Activated CD4-positive, alpha-beta T cell treated with anti-CD3 and anti-CD28 coated beads, Interleukin-2, amount 10 ng/mL, durations not matched to agents 7 days and 5 days (primary cell): Measurements from ENCODE around the gene PTGIS. TPM values are rescaled to one million over a fixed set of nuclear protein-coding genes. Genes with fewer than 3 reads are reported as not detected.
"Not testable (repeated sequence)": the region's sequence is repeated elsewhere in the genome, so short reads cannot be mapped to it uniquely, and the experiment has no call there.

Experiments used
- CTCF ChIA-PET: fragments of 350-600 bp; sonication (Branson Sonifier 250); formaldehyde crosslinking; loops from one replicate; lab custom pipeline; 2021; ENCODE audit warnings: antibody characterized with exemption; lab: Charles Lee
- POLR2A ChIA-PET: fragments of 350-600 bp; sonication (Branson Sonifier 250); formaldehyde crosslinking; loops from one replicate; lab custom pipeline; 2021; ENCODE audit warnings: antibody characterized with exemption; lab: Charles Lee
- DNase-seq: peaks from one replicate; pipeline ENCODE4 v3.0.0-alpha.2; 2020
- H3K27ac Mint-ChIP-seq: one replicate; pipeline ENCODE4 v1.8.0; 2021; ENCODE audit warnings: mild to moderate bottlenecking, moderate library complexity, mixed read lengths
- H3K27me3 Mint-ChIP-seq: one replicate; pipeline ENCODE4 v1.8.0; 2021; ENCODE audit warnings: mixed read lengths
- H3K36me3 Mint-ChIP-seq: one replicate; pipeline ENCODE4 v1.8.0; 2021; ENCODE audit warnings: low read depth, mixed read lengths
- H3K4me1 Mint-ChIP-seq: one replicate; pipeline ENCODE4 v1.8.0; 2021; ENCODE audit warnings: mixed read lengths
- H3K4me3 Mint-ChIP-seq: one replicate; pipeline ENCODE4 v1.8.0; 2021; ENCODE audit warnings: mild to moderate bottlenecking, moderate library complexity, mixed read lengths
- H3K9me3 Mint-ChIP-seq: one replicate; pipeline ENCODE4 v1.8.0; 2021; ENCODE audit warnings: mixed read lengths
- total RNA-seq, 2 experiments: library from RNA; stranded (reverse); gene quantifications; one replicate each; pipeline ENCODE4 v1.2.3, GENCODE V29; 2021

The PTGIS gene
- total RNA-seq, result under 1 TPM; 0.40 to 0.62 TPM

DNA sequence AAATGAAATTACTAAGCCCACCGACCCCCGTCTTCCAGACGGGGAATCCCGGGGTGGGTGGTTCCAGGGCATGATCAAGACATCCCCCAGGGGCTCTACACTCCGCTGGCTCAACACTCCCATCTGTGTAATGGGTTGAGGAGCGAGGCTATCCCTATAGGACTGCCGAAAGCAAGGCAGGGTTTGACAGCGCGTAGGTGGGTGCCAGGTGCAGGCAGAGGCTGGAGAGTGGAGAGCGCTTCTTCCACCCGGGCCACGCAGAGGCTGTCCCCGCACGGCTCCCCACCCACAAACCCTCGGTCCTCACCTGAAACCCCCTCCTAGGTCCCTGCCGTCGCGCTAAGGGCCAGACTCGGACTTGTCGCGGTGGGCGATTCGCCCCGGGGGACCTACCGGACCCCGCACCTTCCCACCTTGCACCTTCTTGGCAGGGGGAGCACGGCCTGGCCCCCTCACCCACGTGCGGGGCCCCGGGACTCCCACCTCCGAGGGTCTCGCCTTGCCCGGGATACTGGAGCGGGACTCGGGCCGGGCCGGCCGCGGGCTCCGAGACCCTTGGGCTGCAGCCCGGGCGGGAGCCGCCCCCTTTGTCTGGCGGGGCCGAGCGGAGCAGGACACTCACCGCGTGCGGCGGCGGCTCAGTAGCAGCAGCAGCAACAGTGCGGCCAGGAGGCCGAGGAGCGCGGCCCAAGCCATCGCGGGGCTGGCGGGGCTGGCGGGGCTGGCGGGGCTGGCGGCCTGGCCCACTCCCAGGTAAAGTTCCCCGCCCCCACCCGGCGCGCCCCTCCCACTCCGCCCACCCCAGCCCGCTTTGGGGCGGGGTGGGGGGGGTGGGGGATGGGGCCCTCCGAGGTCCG lies at the start of gene PTGIS:
TSS of gene PTGIS (minus strand) at position 717 of the 857 bp plus-strand sequence. CDS start at position 696, 21 bp downstream.
- ChIA-PET CTCF (interaction anchor here (1.1 to 3.3 kb wide), 2 partner anchors 14 to 25 kb away, joined by 3 to 11 read pairs; no protein-coding TSS in a partner anchor), POLR2A (no interaction called here)
- Mint-ChIP-seq H3K4me1 (peaks cover 20% of the 10 kb centered on the region), H3K9me3 (no peaks in the 10 kb centered on the region), H3K4me3 (no peak within 1 kb of the TSS), H3K36me3 (no peaks in the 10 kb centered on the region), H3K27me3 (peaks cover 59% of the 10 kb centered on the region), H3K27ac (no peak within 1 kb of the TSS)
- no peak for DNase-seq

- POLR2A ChIA-PET, H3K4me3 Mint-ChIP-seq, H3K36me3 Mint-ChIP-seq, DNase-seq, H3K9me3 Mint-ChIP-seq, H3K4me1 Mint-ChIP-seq, H3K27me3 Mint-ChIP-seq, H3K27ac Mint-ChIP-seq: not testable (repeated sequence)
- CTCF ChIA-PET, result interaction anchor here (1.0 kb wide), 1 partner anchor 271 kb away, joined by 3 read pairs; no protein-coding TSS in a partner anchor
Measured at GRCh38 chr20:49617394-49617793, 49.5 kb upstream of the PTGIS start.

GRCh38 chr20:49616154-49617007 lies 48.4 kb upstream of the PTGIS start:
- peak overlapping the region; percentile 63 for H3K27ac Mint-ChIP-seq
- H3K27me3 Mint-ChIP-seq, result peaks cover 2% of the 10 kb centered on the region
- H3K4me1 Mint-ChIP-seq, result peaks cover 2% of the 10 kb centered on the region
- ChIA-PET POLR2A (interaction anchor here (0.6 kb wide), 1 partner anchor 217 kb away, joined by 3 read pairs; no protein-coding TSS in a partner anchor), CTCF (interaction anchor here (1.5 to 1.9 kb wide), 2 partner anchors 74 to 270 kb away, joined by 4 to 5 read pairs; no protein-coding TSS in a partner anchor)
- no peak overlapping the region for H3K4me3 Mint-ChIP-seq
- no peaks in the 10 kb centered on the region for H3K36me3 Mint-ChIP-seq
- H3K9me3 Mint-ChIP-seq, result no peaks in the 10 kb centered on the region
- no peak for DNase-seq

DNA sequence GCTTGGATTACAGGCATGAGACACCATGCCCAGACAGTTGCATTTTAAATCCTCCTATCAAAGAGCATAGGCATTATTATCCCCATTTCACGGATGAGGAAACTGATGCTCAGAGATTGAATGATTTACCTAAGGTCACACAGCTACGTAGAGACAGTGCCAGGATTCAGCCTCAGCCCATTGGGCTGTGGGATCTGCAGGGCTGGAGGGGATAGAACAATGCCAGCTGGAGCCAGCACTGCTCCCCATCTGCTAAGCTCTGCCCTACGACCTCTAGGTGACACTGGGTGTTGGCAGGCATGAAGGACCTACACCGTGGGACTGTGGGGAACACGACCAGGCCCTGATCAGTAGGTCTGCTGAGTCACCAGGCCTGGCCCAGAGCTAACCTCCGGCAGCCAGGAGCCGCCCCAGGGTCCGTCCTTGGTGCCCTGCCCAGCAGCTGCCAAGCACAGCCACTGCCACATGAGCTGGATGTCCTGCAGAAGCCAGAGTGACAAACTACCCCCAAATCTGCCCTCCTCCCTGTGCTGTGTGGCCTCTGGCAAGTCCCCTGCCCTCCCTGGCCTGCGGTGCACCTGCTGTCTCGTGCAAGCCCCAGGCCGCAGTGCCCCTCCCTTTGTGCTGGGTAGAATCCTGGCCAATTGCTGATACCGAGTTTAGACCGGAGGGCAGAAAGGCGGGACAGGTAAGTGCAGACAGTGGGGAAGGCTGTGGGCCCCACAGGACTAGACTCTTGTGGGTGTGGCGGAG lies 47.6 kb upstream of the PTGIS start:
- ChIA-PET POLR2A (interaction anchor here (0.6 kb wide), 1 partner anchor 217 kb away, joined by 3 read pairs; no protein-coding TSS in a partner anchor), CTCF (interaction anchor here (1.5 to 1.9 kb wide), 2 partner anchors 74 to 271 kb away, joined by 4 to 5 read pairs; no protein-coding TSS in a partner anchor)
- DNase-seq, result no peak
- H3K27me3 Mint-ChIP-seq, result no peaks in the 10 kb centered on the region
- H3K9me3 Mint-ChIP-seq, result no peaks in the 10 kb centered on the region
- H3K4me1 Mint-ChIP-seq, result peaks cover 7% of the 10 kb centered on the region
- no peak overlapping the region for H3K4me3 Mint-ChIP-seq
- no peaks in the 10 kb centered on the region for H3K36me3 Mint-ChIP-seq
- H3K27ac Mint-ChIP-seq, result no peak overlapping the region

DNA sequence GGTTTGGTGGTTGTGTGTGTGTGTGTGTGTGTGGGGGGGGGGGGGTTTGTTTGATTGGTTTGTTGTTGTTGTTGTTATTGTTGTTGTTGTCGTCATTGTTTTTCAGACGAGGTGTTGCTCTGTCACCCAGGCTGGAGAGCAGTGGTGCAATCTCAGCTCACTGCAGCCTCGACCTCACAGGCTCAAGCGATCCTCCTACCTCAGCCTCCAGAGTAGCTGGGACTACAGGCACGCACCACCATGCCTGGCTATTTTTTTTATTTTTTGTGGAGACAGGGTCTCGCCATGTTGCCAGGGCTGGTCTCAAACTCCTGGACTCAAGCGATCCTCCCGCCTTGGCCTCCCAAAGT lies 47.1 kb upstream of the PTGIS start:
- H3K27me3 Mint-ChIP-seq, H3K4me1 Mint-ChIP-seq, H3K27ac Mint-ChIP-seq, DNase-seq, H3K36me3 Mint-ChIP-seq, H3K4me3 Mint-ChIP-seq, POLR2A ChIA-PET, H3K9me3 Mint-ChIP-seq: not testable (repeated sequence)
- CTCF ChIA-PET, result interaction anchor here (1.5 to 1.9 kb wide), 2 partner anchors 73 to 272 kb away, joined by 4 to 5 read pairs; no protein-coding TSS in a partner anchor

DNA sequence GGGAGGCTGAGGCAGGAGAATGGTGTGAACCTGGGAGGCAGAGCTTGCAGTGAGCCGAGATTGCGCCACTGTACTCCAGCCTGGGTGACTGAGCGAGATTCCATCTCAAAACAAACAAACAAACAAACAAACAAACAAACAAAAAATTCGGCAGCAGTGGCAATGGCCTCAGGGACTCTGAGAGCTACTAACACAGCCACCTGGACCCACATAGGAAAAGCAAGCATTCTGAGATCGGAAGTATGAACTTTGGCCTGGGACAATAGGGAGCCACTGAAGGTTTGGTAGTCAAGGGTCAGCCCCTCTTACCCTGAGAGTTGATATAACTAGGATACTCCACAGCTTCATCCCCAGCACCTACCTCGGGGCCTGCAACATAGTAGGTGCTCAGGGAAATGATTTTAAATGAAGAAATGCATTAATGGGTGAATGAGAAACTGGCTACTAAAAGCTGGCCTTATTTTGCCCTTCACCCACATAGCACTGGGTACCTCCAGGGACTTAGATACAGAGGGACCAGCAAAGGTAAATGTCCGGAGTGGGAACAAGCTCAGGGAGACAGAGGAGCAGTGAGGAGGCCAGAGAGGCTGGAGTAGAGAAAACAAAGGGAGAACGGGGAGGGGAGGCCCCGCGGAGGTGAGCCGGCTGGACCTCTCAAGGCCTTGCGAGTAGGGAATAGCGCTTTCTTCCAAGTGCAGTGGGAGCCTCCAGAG lies 46.6 kb upstream of the PTGIS start:
- ChIA-PET POLR2A (no interaction called here), CTCF (interaction anchor here (0.7 to 1.9 kb wide), 4 partner anchors 12 to 272 kb away, joined by 3 to 5 read pairs (median 4); no protein-coding TSS in a partner anchor)
- H3K9me3 Mint-ChIP-seq, result no peaks in the 10 kb centered on the region
- no peak for DNase-seq
- H3K27me3 Mint-ChIP-seq, result no peaks in the 10 kb centered on the region
- no peak overlapping the region for H3K4me3 Mint-ChIP-seq
- peaks cover 9% of the 10 kb centered on the region for H3K4me1 Mint-ChIP-seq
- H3K27ac Mint-ChIP-seq, result no peak overlapping the region
- H3K36me3 Mint-ChIP-seq, result no peaks in the 10 kb centered on the region

- Mint-ChIP-seq H3K36me3 (peaks cover 7% of the 10 kb centered on the region), H3K9me3 (no peaks in the 10 kb centered on the region), H3K27ac (peak overlapping the region; percentile 25), H3K4me3 (no peak overlapping the region), H3K4me1 (peaks cover 25% of the 10 kb centered on the region), H3K27me3 (no peaks in the 10 kb centered on the region)
- DNase-seq, result no peak
- POLR2A ChIA-PET, result no interaction called here
- CTCF ChIA-PET, result interaction anchor here (0.7 to 7.6 kb wide), 12 partner anchors 14 to 307 kb away, joined by 3 to 128 read pairs (median 3); no protein-coding TSS in a partner anchor
Measured at GRCh38 chr20:49612127-49612738, 44.3 kb upstream of the PTGIS start.

DNA sequence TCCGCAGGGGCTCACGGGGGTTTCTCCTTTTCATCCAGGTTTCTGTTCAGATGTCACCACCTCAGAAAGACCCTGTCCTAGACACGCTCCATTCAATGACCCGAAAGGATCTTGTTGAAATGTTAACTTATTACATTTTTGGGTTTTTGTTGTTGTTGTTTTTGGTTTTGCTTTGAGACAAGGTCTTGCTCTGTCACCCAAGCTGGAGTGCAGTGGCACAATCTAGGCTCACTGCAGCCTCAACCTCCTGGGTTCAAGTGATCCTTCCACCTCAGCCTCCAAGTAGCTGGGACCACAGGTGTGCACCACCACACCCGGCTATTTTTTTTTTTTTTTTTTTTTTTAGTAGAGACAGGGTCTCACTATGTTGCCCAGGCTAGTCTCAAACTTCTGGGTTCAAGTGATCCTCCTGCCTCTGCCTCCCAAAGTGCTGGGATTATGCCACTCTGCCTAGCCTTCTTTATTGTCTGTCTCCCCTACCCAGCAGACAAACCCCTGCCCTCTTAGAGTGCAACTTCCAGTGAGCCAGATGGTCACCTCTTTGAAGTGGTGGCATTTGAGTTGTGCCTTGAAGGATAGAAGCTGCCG lies 43.7 kb upstream of the PTGIS start:
- H3K27me3 Mint-ChIP-seq, DNase-seq, H3K36me3 Mint-ChIP-seq, H3K9me3 Mint-ChIP-seq, POLR2A ChIA-PET: not testable (repeated sequence)
- CTCF ChIA-PET, result interaction anchor here (0.6 to 7.6 kb wide), 14 partner anchors 15 to 308 kb away, joined by 3 to 128 read pairs (median 3); no protein-coding TSS in a partner anchor
- H3K4me1 Mint-ChIP-seq, result peaks cover 25% of the 10 kb centered on the region
- peak overlapping the region; percentile 25 for H3K27ac Mint-ChIP-seq
- H3K4me3 Mint-ChIP-seq, result peak overlapping the region; percentile 13

DNA sequence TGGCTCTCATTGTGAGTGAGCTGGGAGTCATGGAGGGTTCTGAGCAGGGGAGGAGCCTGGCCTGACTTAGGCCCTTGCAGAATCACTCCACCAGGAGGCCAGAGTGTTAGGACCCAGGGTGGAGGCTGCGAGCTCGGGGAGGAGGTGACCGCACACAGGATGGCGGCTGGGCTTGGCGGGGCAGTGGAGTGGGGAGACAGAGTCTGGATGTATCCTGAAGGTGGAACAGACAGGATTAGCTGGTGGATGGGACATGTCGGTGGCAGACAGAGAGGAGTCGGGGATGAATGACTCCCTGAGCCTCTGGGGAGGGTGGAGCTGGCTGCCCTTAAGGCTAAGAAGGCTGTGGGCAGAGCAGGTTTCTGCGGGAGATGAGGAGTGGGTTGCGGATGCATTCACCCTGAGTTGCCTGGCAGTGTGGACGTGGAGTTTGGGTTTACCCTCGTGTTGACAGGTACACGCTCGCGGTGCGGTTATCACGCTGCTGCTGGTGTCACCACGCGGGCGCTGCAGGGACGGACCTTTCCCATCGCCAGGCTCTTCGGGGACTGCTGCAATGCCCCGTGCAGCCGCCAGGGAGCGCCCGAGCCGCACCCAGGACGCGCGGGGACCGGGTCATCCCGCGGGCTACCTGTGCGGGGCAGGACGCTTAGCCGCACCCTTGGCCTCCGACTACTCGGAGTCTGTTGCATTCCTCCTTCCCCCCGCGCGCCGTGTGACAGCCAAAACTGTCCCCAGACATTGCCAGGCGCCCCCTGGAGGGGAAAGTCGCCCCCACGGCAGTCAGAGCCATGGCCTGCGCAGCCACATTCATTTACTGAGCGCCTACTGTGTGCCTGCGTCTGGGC lies 43.0 kb upstream of the PTGIS start:
- peak overlapping the region; percentile 23 for H3K27ac Mint-ChIP-seq
- peak; percentile 75 for DNase-seq
- no peaks in the 10 kb centered on the region for H3K27me3 Mint-ChIP-seq
- H3K36me3 Mint-ChIP-seq, result peaks cover 7% of the 10 kb centered on the region
- CTCF ChIA-PET, result interaction anchor here (0.6 to 7.6 kb wide), 32 partner anchors 8 to 357 kb away, joined by 3 to 128 read pairs (median 3); partner anchors contain the start of gene SLC9A8
- H3K9me3 Mint-ChIP-seq, result no peaks in the 10 kb centered on the region
- H3K4me1 Mint-ChIP-seq, result peaks cover 25% of the 10 kb centered on the region
- POLR2A ChIA-PET, result no interaction called here
- peak overlapping the region; percentile 20 for H3K4me3 Mint-ChIP-seq
